ENCODE results near the gene CUBN. TPM values are rescaled to one million over a fixed set of nuclear protein-coding genes. Genes with fewer than 3 reads are reported as not detected.
A peak's percentile ranks its signal among the peaks of the same experiment; 100 is the strongest.

The CUBN gene
- total and polyA plus RNA-seq, 9 of the 15 experiments (the other 6 are each of a cell fraction or from before 2014, with no cell fraction given), result 0.04 to 0.33 (median 0.09) TPM

GRCh38 chr10:16856092-16856491 lies 273.5 kb downstream of the CUBN start (continued):
- no peak for TF ChIP-seq ZNF311 (CRISPR knock-in tag; IDR thresholded peaks at IDR 0.05)
- TF ChIP-seq TFE3 (CRISPR knock-in tag; IDR thresholded peaks at IDR 0.05), result no peak

- ATAC-seq (no peak), FAIRE-seq (no peak), DNase-seq (ENCODE audit: extremely low read depth in 1 of 4, low spot score in 3 of 4) (no peak)
- in situ Hi-C loops (cut with MboI) (no loop called here), intact Hi-C loops (cut with micrococcal nuclease) (loop anchor here (5.0 kb wide), 1 partner anchor 38 kb away; no protein-coding TSS in a partner anchor)
- no peaks in the 10 kb centered on the region for H4K20me1 ChIP-seq (replicated peaks; ENCODE audit: control insufficient read depth, insufficient read depth, low read length)
- ChIA-PET CTCF (ENCODE audit: low intra/inter-chr PET ratio) (no interaction called here), POLR2A (no interaction called here)
- no peak overlapping the region for H3K4me2 ChIP-seq (ENCODE audit: insufficient read depth, low read length)
- no peak overlapping the region for H3K27ac ChIP-seq (ENCODE audit: extremely low read depth, low read depth, low read length)
- no peaks in the 10 kb centered on the region for H3K9me3 ChIP-seq (replicated peaks; ENCODE audit: control insufficient read depth, insufficient read depth, low read depth, low read length)
- no peaks in the 10 kb centered on the region for H3K36me3 ChIP-seq (ENCODE audit: control insufficient read depth, insufficient read depth, low read length)
- H3K4me1 ChIP-seq (replicated peaks in 1 of 2; ENCODE audit: control insufficient read depth in 2 of 2, insufficient read depth in 2 of 2, low read length in 2 of 2), result no peaks in the 10 kb centered on the region
- H3K27me3 ChIP-seq (ENCODE audit: control insufficient read depth in 2 of 2, insufficient read depth in 2 of 2, low read length in 2 of 2), result peaks cover 0 to 1% of the 10 kb centered on the region in 2 experiments; a peak in 2 of 5 replicates
- H2AFZ ChIP-seq (ENCODE audit: low read depth, low read length), result no peak overlapping the region
- no peak overlapping the region for H3K4me3 ChIP-seq
- H3K79me2 ChIP-seq (ENCODE audit: control insufficient read depth, insufficient read depth, low read length), result no peaks in the 10 kb centered on the region
- no TSS peak for BruUV-seq (replicated peaks)
- H3K9ac ChIP-seq (ENCODE audit: insufficient read depth in 1 of 2, low read depth in 2 of 2, low read length in 2 of 2), result no peak overlapping the region
- no peaks in the 10 kb centered on the region for H3K9me1 ChIP-seq (ENCODE audit: control insufficient read depth, insufficient read depth, low read length)
- TF ChIP-seq SUPT5H (IDR thresholded peaks at IDR 0.05) (no peak), CBFA2T3 (IDR thresholded peaks at IDR 0.05) (peak; percentile 27), ATF2 (CRISPR knock-in tag; IDR thresholded peaks at IDR 0.05) (no peak), TAF15 (IDR thresholded peaks at IDR 0.05; ENCODE audit: low read depth, low read length) (no peak), JUN (IDR thresholded peaks at IDR 0.05; ENCODE audit: borderline replicate concordance, low read depth, low read length) (no peak), JUN (CRISPR knock-in tag; IDR thresholded peaks at IDR 0.05; ENCODE audit: borderline replicate concordance) (no peak), ARHGAP35 (IDR thresholded peaks at IDR 0.05; ENCODE audit: partially characterized antibody) (no peak), HNRNPLL (IDR thresholded peaks at IDR 0.05; ENCODE audit: low read depth, low read length, poor library complexity, severe bottlenecking) (no peak), ZNF79 (CRISPR knock-in tag; IDR thresholded peaks at IDR 0.05; ENCODE audit: low read depth) (no peak), SMAD2 (IDR thresholded peaks at IDR 0.05; ENCODE audit: low read depth, low read length) (no peak), ZNF324 (CRISPR knock-in tag; IDR thresholded peaks at IDR 0.05) (no peak), FOXK2 (conservative IDR thresholded peaks at IDR 0.05 in 1 of 2, IDR thresholded peaks at IDR 0.05 in 1 of 2; ENCODE audit: low read depth in 2 of 2) (no peak), EGR1 (conservative IDR thresholded peaks at IDR 0.05) (no peak), PRPF4 (IDR thresholded peaks at IDR 0.05; ENCODE audit: insufficient read depth, low read depth, low read length, poor library complexity, severe bottlenecking) (no peak), ZNF134 (CRISPR knock-in tag; conservative IDR thresholded peaks at IDR 0.05) (no peak), ZNF551 (CRISPR knock-in tag; IDR thresholded peaks at IDR 0.05) (no peak), EWSR1 (IDR thresholded peaks at IDR 0.05; ENCODE audit: borderline replicate concordance, low read depth, partially characterized antibody) (no peak), XRCC4 (IDR thresholded peaks at IDR 0.05; ENCODE audit: extremely low read depth, insufficient read depth, insufficient read length) (no peak)
Observed at GRCh38 chr10:16854623-16855022, 275.0 kb downstream of the CUBN start.

All from K562 (cell line).